Islet precursor cell (in vitro differentiated cells): ENCODE data around the gene KIF3B.
"Not testable (repeated sequence)": the region's sequence is repeated elsewhere in the genome, so short reads cannot be mapped to it uniquely, and the experiment has no call there.

Source experiments
- DNase-seq: peaks from one replicate; pipeline ENCODE4 v3.0.0-alpha.2; 2018

KIF3B gene

GRCh38 chr20:32333181-32333987, 55.9 kb downstream of the KIF3B start:
- DNase-seq: no peak

GRCh38 chr20:32333988-32334885, 56.8 kb downstream of the KIF3B start:
- DNase-seq: no peak

- no peak for DNase-seq
Observed at GRCh38 chr20:32336918-32337347, 59.5 kb downstream of the KIF3B start.

GRCh38 chr20:32337937-32338661, 60.6 kb downstream of the KIF3B start:
- DNase-seq: no peak

GRCh38 chr20:32338665-32339064, 61.2 kb downstream of the KIF3B start:
- DNase-seq: no peak

GRCh38 chr20:32339116-32339515, 61.7 kb downstream of the KIF3B start:
- no peak for DNase-seq

GRCh38 chr20:32341053-32341452, 63.6 kb downstream of the KIF3B start:
- DNase-seq: not testable (repeated sequence)

GRCh38 chr20:32343439-32343838, 66.0 kb downstream of the KIF3B start:
- DNase-seq: no peak

- no peak for DNase-seq
Observed at GRCh38 chr20:32344835-32345506, 67.5 kb downstream of the KIF3B start.

- DNase-seq: no peak
Observed at GRCh38 chr20:32348207-32348606, 70.8 kb downstream of the KIF3B start.

- no peak for DNase-seq
Observed at GRCh38 chr20:32350421-32350820, 73.0 kb downstream of the KIF3B start.

GRCh38 chr20:32352121-32352720, 74.8 kb downstream of the KIF3B start:
- no peak for DNase-seq

GRCh38 chr20:32353848-32354496, 76.5 kb downstream of the KIF3B start:
- DNase-seq: no peak

GRCh38 chr20:32354592-32355416, 77.4 kb downstream of the KIF3B start:
- DNase-seq: peak; percentile 68

GRCh38 chr20:32355417-32355841, 78.0 kb downstream of the KIF3B start:
- no peak for DNase-seq

GRCh38 chr20:32355907-32356621, 78.6 kb downstream of the KIF3B start:
- peak; percentile 57 for DNase-seq

GRCh38 chr20:32356622-32357374, 79.3 kb downstream of the KIF3B start:
- no peak for DNase-seq

- DNase-seq: peak; percentile 86
Observed at GRCh38 chr20:32357375-32357868, 80.0 kb downstream of the KIF3B start.
